Astrocyte (in vitro differentiated cells and primary cell): Measurements from ENCODE around the gene FAT1. TPM values are rescaled to one million over a fixed set of nuclear protein-coding genes. Genes with fewer than 3 reads are reported as not detected.

ENCODE experiments used
- DNase-seq: peaks from one replicate; pipeline ENCODE4 v3.0.0-alpha.2; 2010; ENCODE audit warnings: low read depth
- FAIRE-seq: peaks from 2 replicates; lab custom pipeline; 2011; peaks lifted over from hg19 to GRCh38; lab: Jason Lieb, UNC
- H2AFZ ChIP-seq: 2 replicates; pipeline ENCODE4 v1.6.0; 2012; ENCODE audit warnings: low read depth, low read length, inconsistent platforms
- H3K27ac ChIP-seq: 2 replicates; pipeline ENCODE4 v1.5.1; 2011; ENCODE audit warnings: low read depth, low read length, inconsistent platforms
- H3K27me3 ChIP-seq: 2 replicates; pipeline ENCODE4 v1.6.0; 2011; ENCODE audit warnings: low read length, inconsistent platforms; ENCODE audit not compliant: insufficient read depth
- H3K36me3 ChIP-seq: 2 replicates; pipeline ENCODE4 v1.5.1; 2011; ENCODE audit warnings: low read length, inconsistent platforms; ENCODE audit not compliant: insufficient read depth
- H3K4me1 ChIP-seq: 2 replicates; pipeline ENCODE4 v1.5.1; 2011; ENCODE audit warnings: low read length, inconsistent platforms; ENCODE audit not compliant: insufficient read depth
- H3K4me2 ChIP-seq: 2 replicates; pipeline ENCODE4 v1.6.0; 2012; ENCODE audit warnings: low read length, inconsistent platforms
- H3K4me3 ChIP-seq: 2 replicates; pipeline ENCODE4 v1.5.1; 2011; ENCODE audit warnings: low read depth, mild to moderate bottlenecking, low read length, inconsistent platforms; ENCODE audit not compliant: insufficient read depth
- H3K79me2 ChIP-seq: 2 replicates; pipeline ENCODE4 v1.6.0; 2012; ENCODE audit warnings: mild to moderate bottlenecking, low read length, inconsistent platforms; ENCODE audit not compliant: insufficient read depth
- H3K9ac ChIP-seq: 2 replicates; pipeline ENCODE4 v1.6.0; 2012; ENCODE audit warnings: mild to moderate bottlenecking, low read length, inconsistent platforms
- H3K9me3 ChIP-seq: 2 replicates; pipeline ENCODE4 v1.5.1; 2012; ENCODE audit warnings: low read depth, mild to moderate bottlenecking, low read length, inconsistent platforms; ENCODE audit not compliant: insufficient read depth
- H4K20me1 ChIP-seq: 2 replicates; pipeline ENCODE4 v1.6.0; 2012; ENCODE audit warnings: low read length, inconsistent platforms; ENCODE audit not compliant: insufficient read depth
- H3K27ac Mint-ChIP-seq: one replicate; pipeline ENCODE4 v1.8.0; 2021; ENCODE audit warnings: mild to moderate bottlenecking, mixed read lengths; ENCODE audit not compliant: unreplicated experiment
- H3K27me3 Mint-ChIP-seq: one replicate; pipeline ENCODE4 v1.8.0; 2021; ENCODE audit warnings: low read depth, mixed read lengths; ENCODE audit not compliant: unreplicated experiment
- H3K36me3 Mint-ChIP-seq: one replicate; pipeline ENCODE4 v1.8.0; 2021; ENCODE audit warnings: low read depth, mixed read lengths; ENCODE audit not compliant: unreplicated experiment
- H3K4me1 Mint-ChIP-seq: one replicate; pipeline ENCODE4 v1.8.0; 2021; ENCODE audit warnings: low read depth, mixed read lengths; ENCODE audit not compliant: unreplicated experiment
- H3K4me3 Mint-ChIP-seq: one replicate; pipeline ENCODE4 v1.8.0; 2021; ENCODE audit warnings: mild to moderate bottlenecking, moderate library complexity, mixed read lengths; ENCODE audit not compliant: unreplicated experiment
- H3K9me3 Mint-ChIP-seq: one replicate; pipeline ENCODE4 v1.8.0; 2021; ENCODE audit warnings: mild to moderate bottlenecking, mixed read lengths; ENCODE audit not compliant: unreplicated experiment
- CTCF ChIP-seq: IDR thresholded peaks from 2 replicates; pipeline ENCODE4 v1.5.1; 2011; ENCODE audit warnings: low read depth, mild to moderate bottlenecking, inconsistent platforms, low read length, moderate library complexity; ENCODE audit not compliant: insufficient read depth
- EZH2 ChIP-seq: IDR thresholded peaks from 2 replicates; pipeline ENCODE4 v1.6.1; 2012; ENCODE audit warnings: mild to moderate bottlenecking, low read length, inconsistent platforms; ENCODE audit not compliant: insufficient read depth
- total RNA-seq: library from RNA; stranded (reverse); gene quantifications from 2 replicates; pipeline ENCODE4 v1.2.1, GENCODE V29; 2021

Gene FAT1
- total RNA-seq, 1 donor from 2014 or later: 590 TPM

GRCh38 chr4:186561748-186562147 is 161.9 kb downstream of the FAT1 start:
- Histone ChIP-seq H3K27me3 (no peaks in the 10 kb centered on the region), H3K79me2 (no peaks in the 10 kb centered on the region), H3K9me3 (no peaks in the 10 kb centered on the region), H3K9ac (no peak overlapping the region), H2AFZ (no peak overlapping the region), H3K36me3 (no peaks in the 10 kb centered on the region), H3K27ac (no peak overlapping the region), H3K4me2 (no peak overlapping the region), H3K4me3 (no peak overlapping the region), H4K20me1 (no peaks in the 10 kb centered on the region), H3K4me1 (peaks cover 7% of the 10 kb centered on the region)
- Mint-ChIP-seq H3K36me3 (no peaks in the 10 kb centered on the region), H3K27ac (no peak overlapping the region), H3K4me1 (peaks cover 16% of the 10 kb centered on the region), H3K9me3 (peaks cover 2% of the 10 kb centered on the region), H3K4me3 (no peak overlapping the region), H3K27me3 (no peaks in the 10 kb centered on the region)
- DNase-seq: no peak
- no peak for FAIRE-seq
- TF ChIP-seq CTCF (no peak), EZH2 (no peak)

- Mint-ChIP-seq H3K36me3 (no peaks in the 10 kb centered on the region), H3K4me1 (peaks cover 16% of the 10 kb centered on the region), H3K4me3 (no peak overlapping the region), H3K27me3 (peaks cover 5% of the 10 kb centered on the region), H3K9me3 (peaks cover 2% of the 10 kb centered on the region), H3K27ac (no peak overlapping the region)
- no peak for TF ChIP-seq EZH2
- Histone ChIP-seq H3K4me1 (peaks cover 7% of the 10 kb centered on the region), H3K79me2 (no peaks in the 10 kb centered on the region), H3K4me3 (no peak overlapping the region), H3K27me3 (peaks cover 3% of the 10 kb centered on the region), H4K20me1 (no peaks in the 10 kb centered on the region), H3K4me2 (no peak overlapping the region), H3K9me3 (no peaks in the 10 kb centered on the region), H3K36me3 (no peaks in the 10 kb centered on the region), H2AFZ (no peak overlapping the region), H3K9ac (no peak overlapping the region), H3K27ac (no peak overlapping the region)
- DNase-seq (no peak), FAIRE-seq (no peak)
Observed at GRCh38 chr4:186560647-186561046, 163.0 kb downstream of the FAT1 start.

GRCh38 chr4:186557486-186557885 is 166.2 kb downstream of the FAT1 start:
- Mint-ChIP-seq H3K27ac (peak overlapping the region; percentile 12), H3K27me3 (peaks cover 20% of the 10 kb centered on the region), H3K4me1 (peaks cover 17% of the 10 kb centered on the region), H3K9me3 (peaks cover 2% of the 10 kb centered on the region), H3K4me3 (peak overlapping the region; percentile 22), H3K36me3 (no peaks in the 10 kb centered on the region)
- Histone ChIP-seq H2AFZ (no peak overlapping the region), H3K9me3 (no peaks in the 10 kb centered on the region), H4K20me1 (no peaks in the 10 kb centered on the region), H3K4me1 (peaks cover 13% of the 10 kb centered on the region), H3K9ac (no peak overlapping the region), H3K79me2 (no peaks in the 10 kb centered on the region), H3K27me3 (peaks cover 11% of the 10 kb centered on the region), H3K36me3 (no peaks in the 10 kb centered on the region), H3K27ac (no peak overlapping the region), H3K4me3 (no peak overlapping the region), H3K4me2 (peak overlapping the region; percentile 4)
- DNase-seq (peak; percentile 42), FAIRE-seq (no peak)
- no peak for TF ChIP-seq EZH2
- TF ChIP-seq CTCF: no peak
